NCI-H2196 treated with DMSO at 0.1 percent for 48 hours (cell line): Measurements from ENCODE around the gene EMILIN2.

ENCODE experiments used
- DNase-seq: peaks from one replicate; lab custom pipeline; 2025; ENCODE audit not compliant: unreplicated experiment; lab: John Stamatoyannopoulos, UW

Gene EMILIN2

GRCh38 chr18:2948038-2948437 is 101.2 kb downstream of the EMILIN2 start:
- DNase-seq: no peak

GRCh38 chr18:2952605-2953004 is 105.8 kb downstream of the EMILIN2 start:
- DNase-seq: no peak

GRCh38 chr18:2953935-2954653 is 107.3 kb downstream of the EMILIN2 start:
- no peak for DNase-seq

- no peak for DNase-seq
Observed at GRCh38 chr18:2954869-2955645, 108.3 kb downstream of the EMILIN2 start.

- DNase-seq: no peak
Observed at GRCh38 chr18:2956056-2956455, 109.2 kb downstream of the EMILIN2 start.

- DNase-seq: no peak
Observed at GRCh38 chr18:2958819-2959298, 112.1 kb downstream of the EMILIN2 start.

- DNase-seq: no peak
Observed at GRCh38 chr18:2959341-2959740, 112.5 kb downstream of the EMILIN2 start.

- DNase-seq: no peak
Observed at GRCh38 chr18:2960983-2961696, 114.3 kb downstream of the EMILIN2 start.

GRCh38 chr18:2961821-2962220 is 115.0 kb downstream of the EMILIN2 start:
- DNase-seq: no peak

GRCh38 chr18:2963048-2963447 is 116.2 kb downstream of the EMILIN2 start:
- DNase-seq: no peak

- DNase-seq: no peak
Observed at GRCh38 chr18:2964361-2965010, 117.7 kb downstream of the EMILIN2 start.
